BLaER1 treated with 17β-estradiol and CSF1 and Interleukin-3, amounts not matched to agents 10 nM and 100 nM (cell line): ENCODE results near the gene ZBTB18.

Experiments
- H3K27ac ChIP-seq, 11 experiments: shearing (Covaris generic); formaldehyde crosslinking; 2 replicates each; pipeline ENCODE4 v1.8.1; 2022
- H3K27me3 ChIP-seq, 11 experiments: shearing (Covaris generic); formaldehyde crosslinking; 2 replicates each; pipeline ENCODE4 v1.8.1; 2022
- H3K36me3 ChIP-seq, 11 experiments: shearing (Covaris generic); formaldehyde crosslinking; 2 replicates each; pipeline ENCODE4 v1.8.1; 2022
- H3K4me1 ChIP-seq, 10 experiments: shearing (Covaris generic); formaldehyde crosslinking; 2 replicates each; pipeline ENCODE4 v1.8.1; 2022
- H3K4me2 ChIP-seq, 11 experiments: shearing (Covaris generic); formaldehyde crosslinking; 2 replicates each; pipeline ENCODE4 v1.8.1; 2022
- H3K4me3 ChIP-seq, 10 experiments: shearing (Covaris generic); formaldehyde crosslinking; 2 replicates each; pipeline ENCODE4 v1.8.1; 2022
- H3K9ac ChIP-seq, 11 experiments: shearing (Covaris generic); formaldehyde crosslinking; 2 replicates each; pipeline ENCODE4 v1.8.1; 2022
- H3K9me3 ChIP-seq, 11 experiments: shearing (Covaris generic); formaldehyde crosslinking; replicated peaks in 1 of 11; 2 replicates each; pipeline ENCODE4 v1.8.1; 2022
- H4K20me1 ChIP-seq, 11 experiments: shearing (Covaris generic); formaldehyde crosslinking; 2 replicates each; pipeline ENCODE4 v1.8.1; 2022
- Cebpa-rat ChIP-seq, 11 experiments: shearing (Covaris generic); IDR thresholded peaks; 2 replicates each; pipeline ENCODE4 v1.8.1; 2022

Gene ZBTB18

GRCh38 chr1:244065063-244065793 lies 14.1 kb downstream of the ZBTB18 start:
- no peak overlapping the region for H3K27ac ChIP-seq
- no peaks in the 10 kb centered on the region; a peak in 1 of 22 replicates for H4K20me1 ChIP-seq
- H3K36me3 ChIP-seq, result no peaks in the 10 kb centered on the region
- no peak overlapping the region for H3K9ac ChIP-seq
- H3K4me3 ChIP-seq, result no peak overlapping the region
- no peaks in the 10 kb centered on the region for H3K9me3 ChIP-seq
- no peaks in the 10 kb centered on the region for H3K27me3 ChIP-seq
- no peak for TF ChIP-seq Cebpa-rat (IDR thresholded peaks at IDR 0.05)
- H3K4me2 ChIP-seq, result no peak overlapping the region
- H3K4me1 ChIP-seq, result peaks cover 0 to 5% (median 0%) of the 10 kb centered on the region in 10 experiments; a peak in 3 of 20 replicates

DNA sequence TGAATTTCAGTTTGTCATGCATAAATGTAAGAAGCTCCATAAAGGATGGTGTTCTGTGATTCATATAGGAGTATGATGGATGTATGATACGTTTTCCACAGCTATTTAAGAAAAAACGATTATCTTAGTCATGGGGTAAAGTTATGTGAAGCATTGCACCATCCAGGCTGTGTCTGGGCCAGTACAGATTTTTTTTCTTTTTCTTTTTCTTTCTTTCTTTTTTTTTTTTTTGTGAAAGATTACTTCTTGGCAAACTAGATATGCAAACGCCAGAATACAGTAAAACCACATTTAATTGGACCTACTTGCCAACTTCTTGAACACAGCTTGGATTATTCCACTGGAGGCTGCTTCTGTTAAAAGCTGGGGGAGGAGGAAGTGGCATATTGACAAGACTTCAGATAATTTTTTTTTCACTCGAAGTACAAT lies 14.9 kb downstream of the ZBTB18 start:
- Histone ChIP-seq H3K9ac (no peak overlapping the region), H3K36me3 (no peaks in the 10 kb centered on the region), H3K4me2 (no peak overlapping the region), H3K4me1 (peaks cover 0 to 5% (median 0%) of the 10 kb centered on the region in 10 experiments; a peak in 3 of 20 replicates), H3K4me3 (no peak overlapping the region), H3K9me3 (no peaks in the 10 kb centered on the region), H3K27me3 (no peaks in the 10 kb centered on the region), H3K27ac (no peak overlapping the region), H4K20me1 (no peaks in the 10 kb centered on the region; a peak in 1 of 22 replicates)
- TF ChIP-seq Cebpa-rat (IDR thresholded peaks at IDR 0.05), result no peak

DNA sequence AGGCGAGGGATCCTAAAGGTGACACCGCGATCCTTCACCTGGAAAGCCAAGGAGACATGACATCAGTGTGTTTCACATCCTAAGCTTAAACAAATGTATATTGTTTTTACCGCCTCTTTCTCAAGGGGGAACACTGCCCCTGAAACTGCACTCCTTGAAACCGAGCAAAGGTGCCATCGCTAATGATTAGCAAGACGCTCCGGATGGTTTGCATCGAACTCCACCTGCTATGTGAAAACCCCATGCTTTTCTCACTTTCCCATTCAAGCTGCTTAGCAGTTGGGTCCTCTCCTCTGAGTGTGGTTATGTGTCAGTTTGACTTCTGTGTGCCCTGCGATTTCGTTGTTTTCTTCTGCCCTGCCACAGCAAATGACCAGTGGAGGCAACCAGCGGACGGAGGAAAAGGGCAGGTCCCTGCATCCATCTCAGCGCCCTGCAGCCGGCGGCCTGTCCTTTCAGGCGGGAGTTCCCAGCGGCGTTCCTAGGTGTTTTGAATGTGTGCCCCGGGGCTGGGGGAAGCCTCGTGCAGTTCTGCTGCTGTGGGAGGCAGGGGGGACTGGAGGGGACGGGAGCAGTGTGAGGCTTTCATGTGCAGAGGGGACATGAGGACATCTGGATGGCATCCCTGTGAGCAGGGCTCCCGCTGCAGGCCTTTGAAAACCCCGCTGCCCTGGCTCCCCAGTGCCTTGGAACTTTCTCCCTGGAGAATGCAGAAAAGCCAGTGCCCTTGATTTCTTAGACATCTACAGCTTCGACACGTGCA lies 16.1 kb downstream of the ZBTB18 start:
- H3K27ac ChIP-seq, result no peak overlapping the region
- no peak overlapping the region for H3K4me2 ChIP-seq
- H3K9me3 ChIP-seq, result no peaks in the 10 kb centered on the region
- peaks cover 0 to 5% (median 0%) of the 10 kb centered on the region in 10 experiments; a peak in 3 of 20 replicates for H3K4me1 ChIP-seq
- no peak overlapping the region for H3K9ac ChIP-seq
- H3K36me3 ChIP-seq, result no peaks in the 10 kb centered on the region
- TF ChIP-seq Cebpa-rat (IDR thresholded peaks at IDR 0.05), result no peak
- H3K4me3 ChIP-seq, result no peak overlapping the region
- no peaks in the 10 kb centered on the region for H3K27me3 ChIP-seq
- no peaks in the 10 kb centered on the region; a peak in 1 of 22 replicates for H4K20me1 ChIP-seq

- Histone ChIP-seq H3K27ac (no peak overlapping the region), H3K4me1 (peaks cover 0 to 5% (median 0%) of the 10 kb centered on the region in 10 experiments; a peak in 3 of 20 replicates), H3K4me3 (no peak overlapping the region), H3K27me3 (no peaks in the 10 kb centered on the region), H3K4me2 (no peak overlapping the region), H4K20me1 (no peaks in the 10 kb centered on the region; a peak in 1 of 22 replicates), H3K9me3 (no peaks in the 10 kb centered on the region), H3K9ac (no peak overlapping the region), H3K36me3 (no peaks in the 10 kb centered on the region)
- no peak for TF ChIP-seq Cebpa-rat (IDR thresholded peaks at IDR 0.05)
Measured at GRCh38 chr1:244067893-244068292, 16.8 kb downstream of the ZBTB18 start.

GRCh38 chr1:244068567-244068966 lies 17.5 kb downstream of the ZBTB18 start:
- Histone ChIP-seq H3K27me3 (no peaks in the 10 kb centered on the region), H3K9ac (no peak overlapping the region)
- no peak for TF ChIP-seq Cebpa-rat (IDR thresholded peaks at IDR 0.05)

DNA sequence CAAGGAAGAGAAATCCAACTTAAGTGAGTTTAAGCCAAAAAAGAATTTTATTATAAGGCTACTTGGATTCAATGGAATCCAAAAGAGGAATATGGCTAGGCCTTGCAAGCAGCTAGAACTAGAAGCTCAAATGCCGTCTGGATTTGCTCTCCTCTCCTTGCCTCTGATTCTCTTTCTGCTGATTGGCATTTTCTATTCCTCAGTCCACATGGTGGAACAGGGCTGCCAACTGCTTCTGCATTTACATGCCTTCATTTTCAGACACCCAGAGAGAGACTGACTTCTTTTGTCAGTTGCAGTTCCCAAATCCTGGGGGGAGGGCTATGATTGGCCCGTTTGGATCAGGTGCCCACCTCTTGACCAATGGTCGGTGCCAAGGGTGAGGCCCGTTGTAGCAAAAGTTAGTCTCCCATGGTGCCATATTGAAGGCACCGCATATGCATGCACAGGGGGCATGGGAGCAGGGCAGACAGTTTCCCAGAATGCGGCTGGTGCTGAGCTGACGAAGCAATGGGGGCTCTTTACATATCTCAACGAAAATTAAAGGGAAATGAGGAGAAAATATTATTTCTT lies 18.3 kb downstream of the ZBTB18 start:
- no peaks in the 10 kb centered on the region for H3K36me3 ChIP-seq
- H3K27ac ChIP-seq, result no peak overlapping the region
- no peak overlapping the region for H3K9ac ChIP-seq
- no peaks in the 10 kb centered on the region for H3K9me3 ChIP-seq
- H4K20me1 ChIP-seq, result no peaks in the 10 kb centered on the region; a peak in 1 of 22 replicates
- H3K4me1 ChIP-seq, result peaks cover 3 to 12% (median 5%) of the 10 kb centered on the region in 10 experiments; a peak in 19 of 20 replicates
- H3K4me2 ChIP-seq, result no peak overlapping the region
- no peak for TF ChIP-seq Cebpa-rat (IDR thresholded peaks at IDR 0.05)
- H3K4me3 ChIP-seq, result no peak overlapping the region
- H3K27me3 ChIP-seq, result 0 out of 22 replicates have a peak, but pooled peaks cover 0 to 2% (median 0%) of the 10 kb centered on the region in 11 experiments

More at GRCh38 chr1:244068567-244068966, 17.5 kb downstream of the ZBTB18 start:
- Histone ChIP-seq H3K27ac (no peak overlapping the region), H3K4me1 (peaks cover 0 to 5% (median 0%) of the 10 kb centered on the region in 10 experiments; a peak in 3 of 20 replicates), H3K4me2 (peak overlapping the region in 2 of 11 experiments; percentile 0 to 26; a peak in 1 of 22 replicates), H3K36me3 (no peaks in the 10 kb centered on the region), H4K20me1 (no peaks in the 10 kb centered on the region; a peak in 1 of 22 replicates), H3K9me3 (no peaks in the 10 kb centered on the region), H3K4me3 (no peak overlapping the region)

- no peak for TF ChIP-seq Cebpa-rat (IDR thresholded peaks at IDR 0.05)
- H3K27ac ChIP-seq, result no peak overlapping the region
Measured at GRCh38 chr1:244074559-244075171, 23.6 kb downstream of the ZBTB18 start.

GRCh38 chr1:244075247-244075722 lies 24.2 kb downstream of the ZBTB18 start:
- H3K9me3 ChIP-seq, result no peaks in the 10 kb centered on the region
- no peak overlapping the region for H3K27ac ChIP-seq
- peak overlapping the region in 10 of 11 experiments; percentile 46 to 81 (median 66); a peak in 18 of 22 replicates for H3K4me2 ChIP-seq
- no peaks in the 10 kb centered on the region for H4K20me1 ChIP-seq
- H3K36me3 ChIP-seq, result no peaks in the 10 kb centered on the region
- H3K4me1 ChIP-seq, result peaks cover 19 to 32% (median 23%) of the 10 kb centered on the region in 10 experiments; a peak in 19 of 20 replicates
- H3K27me3 ChIP-seq, result 0 out of 22 replicates have a peak, but pooled peaks cover 0 to 4% (median 0%) of the 10 kb centered on the region in 11 experiments
- no peak overlapping the region for H3K9ac ChIP-seq
- H3K4me3 ChIP-seq, result no peak overlapping the region
- TF ChIP-seq Cebpa-rat (IDR thresholded peaks at IDR 0.05), result no peak

More at GRCh38 chr1:244074559-244075171, 23.6 kb downstream of the ZBTB18 start:
- no peaks in the 10 kb centered on the region for H4K20me1 ChIP-seq
- H3K27me3 ChIP-seq, result 0 out of 22 replicates have a peak, but pooled peaks cover 0 to 4% (median 0%) of the 10 kb centered on the region in 11 experiments
- no peaks in the 10 kb centered on the region for H3K9me3 ChIP-seq
- no peak overlapping the region for H3K9ac ChIP-seq
- peaks cover 19 to 32% (median 23%) of the 10 kb centered on the region in 10 experiments; a peak in 19 of 20 replicates for H3K4me1 ChIP-seq
- H3K4me2 ChIP-seq, result peak overlapping the region; percentile 38 to 81 (median 64); a peak in 21 of 22 replicates
- H3K36me3 ChIP-seq, result no peaks in the 10 kb centered on the region
- H3K4me3 ChIP-seq, result no peak overlapping the region
